SK-N-SH treated with all-trans-retinoic acid at 6 μM for 48 hours (cell line): ENCODE data around the gene IGFBP7.

Experiments
- ARNTL ChIP-seq: fragments of 450-650 bp; formaldehyde crosslinking; IDR thresholded peaks from 2 replicates; pipeline ENCODE4 v1.5.0; 2020; ENCODE audit warnings: low read depth, mild to moderate bottlenecking, moderate library complexity, borderline replicate concordance
- RARB ChIP-seq: fragments of 250-450 bp; sonication (Bioruptor Pico); IDR thresholded peaks from 2 replicates; pipeline ENCODE4 v1.8.0; 2021; ENCODE audit warnings: mild to moderate bottlenecking, moderate library complexity
- ZFP3 ChIP-seq: fragments of 250-450 bp; sonication (Bioruptor Pico); IDR thresholded peaks from 2 replicates; pipeline ENCODE4 v1.5.0; 2020; ENCODE audit warnings: mild to moderate bottlenecking, moderate library complexity
- ZNF565 ChIP-seq: fragments of 450-650 bp; formaldehyde crosslinking; conservative IDR thresholded peaks from 2 replicates; pipeline ENCODE4 v1.5.0; 2020; ENCODE audit warnings: low read depth, mild to moderate bottlenecking, moderate library complexity
- ZNF70 ChIP-seq: fragments of 450-650 bp; formaldehyde crosslinking; IDR thresholded peaks from 2 replicates; pipeline ENCODE4 v1.5.0; 2020; ENCODE audit warnings: mild to moderate bottlenecking, moderate library complexity
- ZNF8 ChIP-seq: fragments of 450-650 bp; formaldehyde crosslinking; IDR thresholded peaks from 2 replicates; pipeline ENCODE4 v1.5.0; 2020; ENCODE audit warnings: mild to moderate bottlenecking, moderate library complexity
- TF ChIP-seq, protein P1 (sequence below): fragments of 250-450 bp; sonication (Bioruptor Pico); IDR thresholded peaks from 2 replicates; pipeline ENCODE4 v1.5.1; 2020; ENCODE audit warnings: low read depth, mild to moderate bottlenecking, moderate library complexity
- TF ChIP-seq, protein P2 (sequence below): fragments of 250-450 bp; sonication (Bioruptor Pico); IDR thresholded peaks from 2 replicates; pipeline ENCODE4 v1.8.0; 2020; ENCODE audit warnings: mild to moderate bottlenecking, moderate library complexity, borderline replicate concordance

DNA sequence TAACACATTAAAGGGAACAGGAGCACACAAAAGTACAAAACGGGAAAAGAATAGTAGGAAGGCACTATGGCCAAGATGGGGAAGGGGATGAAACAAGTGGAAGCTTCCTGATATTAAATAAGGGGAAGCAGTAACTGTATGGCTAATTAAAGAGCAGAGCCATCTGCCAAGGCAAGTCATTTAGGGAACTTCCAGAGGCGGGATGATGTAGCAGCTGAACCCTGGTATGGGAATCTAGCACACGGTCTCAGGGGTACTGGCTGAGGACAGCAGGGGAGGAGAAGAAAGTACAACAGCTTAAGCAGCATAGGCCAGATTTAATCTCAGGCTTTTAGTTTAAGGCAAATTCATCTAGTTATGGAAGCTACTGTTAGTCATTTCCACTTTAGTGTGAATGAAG lies 59.1 kb downstream of the IGFBP7 start:
- TF ChIP-seq ZFP3 (CRISPR knock-in tag) (no peak), ZNF8 (no peak), ZNF70 (CRISPR knock-in tag) (no peak), ARNTL (CRISPR knock-in tag) (no peak), ZNF565 (no peak), RARB (CRISPR knock-in tag) (no peak)
- TF ChIP-seq, protein P1, sequence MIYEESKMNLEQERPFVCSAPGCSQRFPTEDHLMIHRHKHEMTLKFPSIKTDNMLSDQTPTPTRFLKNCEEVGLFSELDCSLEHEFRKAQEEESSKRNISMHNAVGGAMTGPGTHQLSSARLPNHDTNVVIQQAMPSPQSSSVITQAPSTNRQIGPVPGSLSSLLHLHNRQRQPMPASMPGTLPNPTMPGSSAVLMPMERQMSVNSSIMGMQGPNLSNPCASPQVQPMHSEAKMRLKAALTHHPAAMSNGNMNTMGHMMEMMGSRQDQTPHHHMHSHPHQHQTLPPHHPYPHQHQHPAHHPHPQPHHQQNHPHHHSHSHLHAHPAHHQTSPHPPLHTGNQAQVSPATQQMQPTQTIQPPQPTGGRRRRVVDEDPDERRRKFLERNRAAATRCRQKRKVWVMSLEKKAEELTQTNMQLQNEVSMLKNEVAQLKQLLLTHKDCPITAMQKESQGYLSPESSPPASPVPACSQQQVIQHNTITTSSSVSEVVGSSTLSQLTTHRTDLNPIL (CRISPR knock-in tag), result no peak
- TF ChIP-seq, protein P2, sequence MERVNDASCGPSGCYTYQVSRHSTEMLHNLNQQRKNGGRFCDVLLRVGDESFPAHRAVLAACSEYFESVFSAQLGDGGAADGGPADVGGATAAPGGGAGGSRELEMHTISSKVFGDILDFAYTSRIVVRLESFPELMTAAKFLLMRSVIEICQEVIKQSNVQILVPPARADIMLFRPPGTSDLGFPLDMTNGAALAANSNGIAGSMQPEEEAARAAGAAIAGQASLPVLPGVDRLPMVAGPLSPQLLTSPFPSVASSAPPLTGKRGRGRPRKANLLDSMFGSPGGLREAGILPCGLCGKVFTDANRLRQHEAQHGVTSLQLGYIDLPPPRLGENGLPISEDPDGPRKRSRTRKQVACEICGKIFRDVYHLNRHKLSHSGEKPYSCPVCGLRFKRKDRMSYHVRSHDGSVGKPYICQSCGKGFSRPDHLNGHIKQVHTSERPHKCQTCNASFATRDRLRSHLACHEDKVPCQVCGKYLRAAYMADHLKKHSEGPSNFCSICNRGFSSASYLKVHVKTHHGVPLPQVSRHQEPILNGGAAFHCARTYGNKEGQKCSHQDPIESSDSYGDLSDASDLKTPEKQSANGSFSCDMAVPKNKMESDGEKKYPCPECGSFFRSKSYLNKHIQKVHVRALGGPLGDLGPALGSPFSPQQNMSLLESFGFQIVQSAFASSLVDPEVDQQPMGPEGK (CRISPR knock-in tag), result no peak
